ENCODE results near the gene AMOTL2. TPM values are rescaled to one million over a fixed set of nuclear protein-coding genes. Genes with fewer than 3 reads are reported as not detected.
A peak's percentile ranks its signal among the peaks of the same experiment; 100 is the strongest.

AMOTL2 gene
- total RNA-seq, 1 experiment from 2014 or later, result 30.9 TPM

GRCh38 chr3:134353171-134353825 lies 20.9 kb downstream of the AMOTL2 start:
- H3K4me3 Mint-ChIP-seq, result no peak overlapping the region
- no peak overlapping the region for H3K9ac ChIP-seq (ENCODE audit: extremely low read depth, insufficient read length, low read length)
- no peaks in the 10 kb centered on the region for H3K27me3 ChIP-seq (ENCODE audit: insufficient read depth, low read length)
- H2BK12ac ChIP-seq (ENCODE audit: insufficient read length, low read depth, low read length), result no peak overlapping the region
- H3K14ac ChIP-seq (ENCODE audit: insufficient read depth, low read length), result no peak overlapping the region
- H3K27me3 Mint-ChIP-seq (ENCODE audit: low read depth), result no peaks in the 10 kb centered on the region
- no peaks in the 10 kb centered on the region for H3K9me3 Mint-ChIP-seq
- H2BK15ac ChIP-seq (ENCODE audit: low read depth, low read length), result no peak overlapping the region
- no peak overlapping the region for H3K27ac ChIP-seq (ENCODE audit: insufficient read length, low read depth, low read length)
- H4K8ac ChIP-seq (replicated peaks; ENCODE audit: insufficient read length, low read depth, low read length), result no peak overlapping the region
- no peak overlapping the region for H3T11ph ChIP-seq (ENCODE audit: low read length)
- no peak overlapping the region for H2BK20ac ChIP-seq (ENCODE audit: low read depth, low read length, poor library complexity, severe bottlenecking)
- H2AK5ac ChIP-seq (ENCODE audit: insufficient read length, low read length), result no peak overlapping the region
- DNase-seq, result no peak
- H3K23me2 ChIP-seq (ENCODE audit: insufficient read length, low read depth, low read length, poor library complexity, severe bottlenecking), result no peaks in the 10 kb centered on the region
- no peak overlapping the region for H3K4ac ChIP-seq (ENCODE audit: low read depth, low read length)
- H3K4me1 ChIP-seq (ENCODE audit: insufficient read depth, low read length), result peaks cover 2% of the 10 kb centered on the region; the same call in 1 of the 2 replicates
- WGBS (ENCODE audit: extremely low coverage, insufficient read length, low lambda C conversion rate), result no CpG with 5 or more reads among the region's 8 CpGs
- H3K18ac ChIP-seq (ENCODE audit: insufficient read length, low read depth, low read length), result no peak overlapping the region
- H4K20me1 ChIP-seq (ENCODE audit: control insufficient read depth, insufficient read depth, insufficient read length), result peaks cover 2% of the 10 kb centered on the region
- H4K91ac ChIP-seq (ENCODE audit: insufficient read length, low read depth, low read length), result no peak overlapping the region
- TF ChIP-seq, protein P1, sequence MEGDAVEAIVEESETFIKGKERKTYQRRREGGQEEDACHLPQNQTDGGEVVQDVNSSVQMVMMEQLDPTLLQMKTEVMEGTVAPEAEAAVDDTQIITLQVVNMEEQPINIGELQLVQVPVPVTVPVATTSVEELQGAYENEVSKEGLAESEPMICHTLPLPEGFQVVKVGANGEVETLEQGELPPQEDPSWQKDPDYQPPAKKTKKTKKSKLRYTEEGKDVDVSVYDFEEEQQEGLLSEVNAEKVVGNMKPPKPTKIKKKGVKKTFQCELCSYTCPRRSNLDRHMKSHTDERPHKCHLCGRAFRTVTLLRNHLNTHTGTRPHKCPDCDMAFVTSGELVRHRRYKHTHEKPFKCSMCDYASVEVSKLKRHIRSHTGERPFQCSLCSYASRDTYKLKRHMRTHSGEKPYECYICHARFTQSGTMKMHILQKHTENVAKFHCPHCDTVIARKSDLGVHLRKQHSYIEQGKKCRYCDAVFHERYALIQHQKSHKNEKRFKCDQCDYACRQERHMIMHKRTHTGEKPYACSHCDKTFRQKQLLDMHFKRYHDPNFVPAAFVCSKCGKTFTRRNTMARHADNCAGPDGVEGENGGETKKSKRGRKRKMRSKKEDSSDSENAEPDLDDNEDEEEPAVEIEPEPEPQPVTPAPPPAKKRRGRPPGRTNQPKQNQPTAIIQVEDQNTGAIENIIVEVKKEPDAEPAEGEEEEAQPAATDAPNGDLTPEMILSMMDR (conservative IDR thresholded peaks at IDR 0.05), result no peak
- peaks cover 24 to 31% of the 10 kb centered on the region in 2 experiments for H3K4me1 Mint-ChIP-seq
- peak overlapping the region in 1 of 3 experiments; percentile 15; a peak in 2 of 7 replicates for H3K27ac Mint-ChIP-seq
- no peak overlapping the region for H2AFZ ChIP-seq (ENCODE audit: low read length)
- no peaks in the 10 kb centered on the region for H3K79me2 ChIP-seq (ENCODE audit: insufficient read depth, low read length)
- H2BK5ac ChIP-seq (ENCODE audit: insufficient read length, low read length), result no peak overlapping the region
- no peaks in the 10 kb centered on the region for H3K9me3 ChIP-seq (ENCODE audit: control insufficient read depth, low read depth, low read length)
- no peak overlapping the region for H3K4me2 ChIP-seq (ENCODE audit: insufficient read depth, insufficient read length, low read length)
- H3K23ac ChIP-seq (ENCODE audit: insufficient read length, low read depth, low read length), result no peak overlapping the region
- H2BK120ac ChIP-seq (ENCODE audit: low read depth, low read length, poor library complexity, severe bottlenecking), result no peak overlapping the region
- no peak overlapping the region for H4K5ac ChIP-seq (ENCODE audit: insufficient read length, low read depth, low read length)
- no peak overlapping the region for H3K56ac ChIP-seq (ENCODE audit: insufficient read length, low read depth, low read length)
- H3K79me1 ChIP-seq (ENCODE audit: insufficient read depth, low read depth, low read length, poor library complexity, severe bottlenecking), result no peaks in the 10 kb centered on the region
- H3K36me3 Mint-ChIP-seq (ENCODE audit: insufficient read depth in 1 of 3, low read depth in 3 of 3), result peaks cover 28 to 46% (median 40%) of the 10 kb centered on the region in 3 experiments

All from H9 (cell line).